HEK293 (cell line): ENCODE data around the gene ZIC5.

Experiments
- CTCF ChIA-PET: fragments of 350-600 bp; formaldehyde crosslinking; extraction: SDS; loops from one replicate; lab custom pipeline; 2021; ENCODE audit warnings: antibody characterized with exemption; lab: Yijun Ruan, JAX
- POLR2A ChIA-PET: fragments of 300-600 bp; formaldehyde crosslinking; extraction: SDS; loops from one replicate; lab custom pipeline; 2020; ENCODE audit warnings: antibody characterized with exemption, inconsistent platforms; lab: Yijun Ruan, JAX
- H3K27ac ChIP-seq: fragments of 200-500 bp; sonication (Bioruptor generic); 2 replicates; pipeline ENCODE4 v1.5.1; 2014; ENCODE audit warnings: low read depth, low read length, control low read depth, inconsistent platforms; ENCODE audit errors: extremely low read depth
- H3K36me3 ChIP-seq, 2 experiments: fragments of 200-500 bp in 1 of 2; sonication (Bioruptor generic) in 1 of 2; 1 replicate in 1 of 2; 2 replicates in 1 of 2; pipeline ENCODE4 v1.5.1; 2014 to 2017; ENCODE audit warnings: inconsistent platforms in 2 of 2, low read length in 2 of 2; ENCODE audit not compliant: control insufficient read depth in 2 of 2, insufficient read depth in 1 of 2
- H3K4me1 ChIP-seq: fragments of 200-500 bp; sonication (Bioruptor generic); 2 replicates; pipeline ENCODE4 v1.5.1; 2014; ENCODE audit warnings: mild to moderate bottlenecking, low read length, inconsistent platforms; ENCODE audit not compliant: control insufficient read depth, insufficient read depth
- H3K4me3 ChIP-seq: 2 replicates; pipeline ENCODE4 v1.5.1; 2011; ENCODE audit warnings: low read depth, mild to moderate bottlenecking, control low read depth, low read length, moderate library complexity
- H3K9me3 ChIP-seq: fragments of 200-500 bp; sonication (Bioruptor generic); 2 replicates; pipeline ENCODE4 v1.5.1; 2014; ENCODE audit warnings: low read depth, low read length, inconsistent platforms; ENCODE audit not compliant: control insufficient read depth, insufficient read depth
- EGR2 ChIP-seq: fragments of 450-650 bp; formaldehyde crosslinking; IDR thresholded peaks from 2 replicates; pipeline ENCODE4 v1.5.1; 2016; ENCODE audit warnings: low read depth, missing biosample characterization, missing genetic modification characterization
- FEZF1 ChIP-seq: fragments of 450-650 bp; formaldehyde crosslinking; IDR thresholded peaks from 2 replicates; pipeline ENCODE4 v1.5.1; 2016; ENCODE audit warnings: missing biosample characterization, missing genetic modification characterization
- GLIS2 ChIP-seq: fragments of 450-650 bp; formaldehyde crosslinking; IDR thresholded peaks from 2 replicates; pipeline ENCODE4 v1.5.1; 2016; ENCODE audit warnings: missing biosample characterization, missing genetic modification characterization
- HOXA7 ChIP-seq: sonication (generic); formaldehyde crosslinking; IDR thresholded peaks from 2 replicates; pipeline ENCODE4 v1.8.1; 2022; ENCODE audit warnings: missing genetic modification reagents, borderline replicate concordance
- KLF1 ChIP-seq: fragments of 450-650 bp; formaldehyde crosslinking; IDR thresholded peaks from 2 replicates; pipeline ENCODE4 v1.5.1; 2016; ENCODE audit warnings: missing biosample characterization, missing genetic modification characterization
- MZF1 ChIP-seq: fragments of 450-650 bp; formaldehyde crosslinking; IDR thresholded peaks from 2 replicates; pipeline ENCODE4 v1.5.1; 2017; ENCODE audit warnings: missing biosample characterization, missing genetic modification characterization, borderline replicate concordance
- PRDM1 ChIP-seq: fragments of 450-650 bp; formaldehyde crosslinking; IDR thresholded peaks from 2 replicates; pipeline ENCODE4; 2016; ENCODE audit warnings: missing biosample characterization, missing genetic modification characterization
- PRDM2 ChIP-seq: fragments of 450-650 bp; formaldehyde crosslinking; IDR thresholded peaks from 2 replicates; pipeline ENCODE4 v1.5.1; 2016; ENCODE audit warnings: missing biosample characterization, missing genetic modification characterization, borderline replicate concordance
- TRIM28 ChIP-seq: IDR thresholded peaks from 2 replicates; pipeline ENCODE4 v1.6.1; 2011; ENCODE audit warnings: low read length, control low read depth, borderline replicate concordance
- ZFHX2 ChIP-seq: fragments of 450-650 bp; formaldehyde crosslinking; conservative IDR thresholded peaks from 2 replicates; pipeline ENCODE4 v1.5.1; 2016; ENCODE audit warnings: missing biosample characterization, missing genetic modification characterization
- ZNF24 ChIP-seq: fragments of 450-650 bp; formaldehyde crosslinking; IDR thresholded peaks from 2 replicates; pipeline ENCODE4 v1.5.1; 2016; ENCODE audit warnings: missing biosample characterization, missing genetic modification characterization
- ZNF280D ChIP-seq: fragments of 450-650 bp; formaldehyde crosslinking; IDR thresholded peaks from 2 replicates; pipeline ENCODE4 v1.5.1; 2016; ENCODE audit warnings: missing biosample characterization, missing genetic modification characterization
- ZNF335 ChIP-seq: fragments of 450-650 bp; formaldehyde crosslinking; conservative IDR thresholded peaks from 2 replicates; pipeline ENCODE4 v1.5.1; 2016; ENCODE audit warnings: missing biosample characterization, missing genetic modification characterization
- ZNF341 ChIP-seq: fragments of 450-650 bp; formaldehyde crosslinking; IDR thresholded peaks from 2 replicates; pipeline ENCODE4; 2016; ENCODE audit warnings: low read depth, missing biosample characterization, missing genetic modification characterization
- ZNF366 ChIP-seq: fragments of 450-650 bp; formaldehyde crosslinking; conservative IDR thresholded peaks from 2 replicates; pipeline ENCODE4 v1.5.1; 2016; ENCODE audit warnings: missing biosample characterization, missing genetic modification characterization
- ZNF449 ChIP-seq: fragments of 450-650 bp; formaldehyde crosslinking; IDR thresholded peaks from 2 replicates; pipeline ENCODE4 v1.5.1; 2017; ENCODE audit warnings: missing biosample characterization, mild to moderate bottlenecking, missing genetic modification characterization, moderate library complexity
- ZNF561 ChIP-seq: fragments of 450-650 bp; IDR thresholded peaks from 2 replicates; pipeline ENCODE4 v1.5.1; 2018; ENCODE audit warnings: missing biosample characterization, missing genetic modification characterization, borderline replicate concordance
- ZNF600 ChIP-seq: fragments of 450-650 bp; formaldehyde crosslinking; IDR thresholded peaks from 2 replicates; pipeline ENCODE4 v1.5.1; 2016; ENCODE audit warnings: missing biosample characterization, missing genetic modification characterization
- ZNF704 ChIP-seq: fragments of 450-650 bp; formaldehyde crosslinking; IDR thresholded peaks from 2 replicates; pipeline ENCODE4 v1.5.1; 2016; ENCODE audit warnings: missing biosample characterization, missing genetic modification characterization
- ZSCAN16 ChIP-seq: fragments of 450-650 bp; formaldehyde crosslinking; IDR thresholded peaks from 2 replicates; pipeline ENCODE4 v1.5.1; 2016; ENCODE audit warnings: missing biosample characterization, missing genetic modification characterization
- ZXDB ChIP-seq: fragments of 450-650 bp; formaldehyde crosslinking; IDR thresholded peaks from 2 replicates; pipeline ENCODE4 v1.5.1; 2016; ENCODE audit warnings: missing biosample characterization, missing genetic modification characterization

Gene ZIC5

GRCh38 chr13:99967498-99967868 lies 4.1 kb downstream of the ZIC5 start:
- POLR2A ChIA-PET = no interaction called here
- H3K4me1 ChIP-seq = peaks cover 16% of the 10 kb centered on the region

More at GRCh38 chr13:99967498-99967868, 4.1 kb downstream of the ZIC5 start:
- H3K4me3 ChIP-seq = peak overlapping the region; percentile 73
- H3K36me3 ChIP-seq = peaks cover 5 to 22% of the 10 kb centered on the region in 2 experiments; a peak in 2 of 3 replicates
- TF ChIP-seq MZF1 (no peak), FEZF1 (no peak), PRDM1 (tag by site-specific recombination) (peak; percentile 93), HOXA7 (CRISPR knock-in tag) (no peak), ZSCAN16 (tag by site-specific recombination) (no peak), ZFHX2 (tag by site-specific recombination) (peak; percentile 55; the same call in 1 of the 2 replicates), ZNF24 (tag by site-specific recombination) (no peak), ZNF449 (tag by site-specific recombination) (no peak), PRDM2 (no peak), ZNF561 (tag by site-specific recombination) (no peak), ZXDB (tag by site-specific recombination) (no peak), EGR2 (peak; percentile 28; the same call in 1 of the 2 replicates), ZNF335 (tag by site-specific recombination) (0 out of 2 replicates have a peak, but pooled peaks have one; percentile 16), KLF1 (tag by site-specific recombination) (no peak), GLIS2 (tag by site-specific recombination) (no peak), ZNF341 (tag by site-specific recombination) (no peak), ZNF600 (tag by site-specific recombination) (0 out of 2 replicates have a peak, but pooled peaks have one; percentile 14), ZNF704 (tag by site-specific recombination) (no peak), TRIM28 (no peak), ZNF366 (tag by site-specific recombination) (peak; percentile 70), ZNF280D (tag by site-specific recombination) (no peak)
- CTCF ChIA-PET = no interaction called here
- no peaks in the 10 kb centered on the region for H3K9me3 ChIP-seq
- H3K27ac ChIP-seq = peak overlapping the region; percentile 47; the same call in 1 of the 2 replicates
